GM21526 (cell line): Measurements from ENCODE around the gene PVALB.

Source experiments
- ATAC-seq: cut with Tn5 transposase; IDR thresholded peaks from one replicate; pipeline ENCODE4 v1.9.1; 2021; ENCODE audit warnings: moderate library complexity; ENCODE audit not compliant: unreplicated experiment, low FRiP score

The PVALB gene

GRCh38 chr22:36775964-36776669 lies 40.7 kb downstream of the PVALB start, which contains the start of gene IFT27:
Gene IFT27 (minus strand): TSS chr22:36776119. CDS start chr22:36775707, 412 bp downstream.
- peak; percentile 89 for ATAC-seq

- no peak for ATAC-seq
These were observed 41.3 kb downstream of the PVALB start for GRCh38 chr22:36775586-36775963.

GRCh38 chr22:36773935-36774334 lies 42.9 kb downstream of the PVALB start:
- ATAC-seq, result no peak

- no peak for ATAC-seq
These were observed 44.4 kb downstream of the PVALB start for GRCh38 chr22:36772451-36772850.

DNA sequence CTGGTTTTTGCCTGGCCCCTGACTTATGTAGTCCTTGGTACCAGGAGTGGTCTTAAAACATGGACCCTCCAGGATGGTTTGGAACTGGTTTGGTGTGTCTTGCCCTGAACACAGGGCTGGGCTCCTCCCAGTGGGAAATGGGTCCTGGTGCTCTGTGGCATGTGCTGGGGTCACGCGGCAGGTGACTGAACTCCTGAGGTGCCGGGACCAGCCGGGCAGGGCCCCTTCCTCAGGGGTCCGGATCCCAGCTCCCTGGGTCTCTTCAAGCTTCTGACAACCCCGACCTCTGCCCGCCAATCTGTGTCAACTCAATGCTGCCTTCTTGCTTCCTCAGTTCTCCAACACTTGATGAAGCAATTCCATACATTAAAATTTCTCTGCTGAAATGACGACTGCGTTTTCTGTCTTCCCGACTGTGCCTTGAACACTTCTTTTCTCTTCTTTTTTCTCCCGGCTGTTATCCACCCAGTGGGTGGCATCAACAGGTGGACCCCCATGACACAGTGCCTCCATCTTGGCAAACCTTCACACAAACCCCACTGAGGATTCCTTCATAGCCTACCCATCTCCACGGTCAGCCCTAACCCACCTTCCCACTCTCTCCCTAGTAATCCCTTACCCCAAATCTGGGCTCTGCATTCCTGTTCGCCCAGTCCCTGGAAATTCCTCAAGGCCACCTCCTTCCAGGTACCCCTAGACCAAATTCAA lies 45.3 kb downstream of the PVALB start:
- no peak for ATAC-seq

GRCh38 chr22:36770513-36771231 lies 46.2 kb downstream of the PVALB start:
- no peak for ATAC-seq

DNA sequence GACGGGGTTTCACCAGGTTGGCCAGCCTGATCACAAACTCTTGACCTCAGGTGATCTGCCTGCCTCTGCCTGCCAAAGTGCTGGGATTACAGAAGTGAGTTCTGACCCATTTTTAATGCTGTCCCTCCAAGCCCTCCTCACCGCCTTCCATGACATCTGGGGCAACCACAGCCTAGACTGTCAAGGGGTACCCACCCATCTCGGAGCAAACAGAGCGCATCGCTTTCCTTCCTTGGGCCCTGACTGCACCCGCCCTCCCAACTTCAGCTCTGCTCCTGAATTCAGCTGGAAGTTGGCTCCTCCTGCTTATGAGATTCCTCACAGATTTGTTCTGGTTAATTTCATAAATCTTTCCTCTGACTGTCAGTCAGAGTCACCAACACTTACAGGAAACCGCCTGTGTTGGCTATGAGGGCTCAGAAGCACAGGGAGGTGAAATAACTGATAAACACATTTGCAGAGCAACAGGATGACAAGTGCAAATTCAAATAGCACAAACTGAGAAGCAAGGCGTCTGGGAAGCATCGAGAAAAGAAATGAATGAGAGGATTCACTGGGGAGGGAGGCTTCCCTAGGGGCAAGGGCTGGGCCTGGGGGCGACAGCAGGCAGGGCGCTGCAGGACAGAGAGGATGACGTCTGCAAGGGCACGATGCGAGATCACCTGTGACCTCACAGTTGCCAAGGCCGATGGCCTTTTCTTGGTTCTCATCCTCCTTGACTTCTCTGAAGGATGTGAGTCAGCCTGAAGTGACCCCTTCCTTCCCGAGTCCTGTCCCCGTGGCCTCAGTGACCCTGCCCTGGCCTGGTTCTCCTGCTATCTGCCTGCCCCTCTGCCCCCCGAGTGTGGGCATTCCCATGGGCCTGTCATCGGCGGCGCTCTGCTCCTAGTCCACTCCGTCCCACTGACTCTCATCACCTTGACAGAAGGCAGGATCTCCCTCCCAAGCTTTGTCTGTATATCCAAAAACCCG lies 47.0 kb downstream of the PVALB start:
- ATAC-seq, result no peak

DNA sequence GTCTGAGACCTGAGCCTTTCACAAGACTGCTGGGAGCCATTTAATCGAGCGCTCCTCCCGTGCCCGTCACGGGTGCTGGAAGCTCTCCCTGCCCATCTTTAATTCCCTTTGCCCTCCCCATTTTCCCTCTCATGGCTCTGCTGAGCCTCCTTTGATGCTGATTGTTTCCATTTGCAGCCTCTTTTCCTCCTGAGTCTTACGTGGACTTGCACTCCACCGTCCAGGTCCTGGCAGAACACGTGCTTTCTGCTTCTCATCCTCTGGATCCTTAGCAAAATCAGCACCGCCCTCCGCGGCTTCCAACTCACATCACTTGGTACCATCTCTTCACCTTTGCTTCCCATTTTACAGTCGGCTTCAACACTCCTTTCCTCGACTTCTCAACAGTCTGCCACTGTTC lies 48.2 kb downstream of the PVALB start:
- no peak for ATAC-seq

- ATAC-seq, result no peak
These were observed 48.7 kb downstream of the PVALB start for GRCh38 chr22:36768141-36768540.

DNA sequence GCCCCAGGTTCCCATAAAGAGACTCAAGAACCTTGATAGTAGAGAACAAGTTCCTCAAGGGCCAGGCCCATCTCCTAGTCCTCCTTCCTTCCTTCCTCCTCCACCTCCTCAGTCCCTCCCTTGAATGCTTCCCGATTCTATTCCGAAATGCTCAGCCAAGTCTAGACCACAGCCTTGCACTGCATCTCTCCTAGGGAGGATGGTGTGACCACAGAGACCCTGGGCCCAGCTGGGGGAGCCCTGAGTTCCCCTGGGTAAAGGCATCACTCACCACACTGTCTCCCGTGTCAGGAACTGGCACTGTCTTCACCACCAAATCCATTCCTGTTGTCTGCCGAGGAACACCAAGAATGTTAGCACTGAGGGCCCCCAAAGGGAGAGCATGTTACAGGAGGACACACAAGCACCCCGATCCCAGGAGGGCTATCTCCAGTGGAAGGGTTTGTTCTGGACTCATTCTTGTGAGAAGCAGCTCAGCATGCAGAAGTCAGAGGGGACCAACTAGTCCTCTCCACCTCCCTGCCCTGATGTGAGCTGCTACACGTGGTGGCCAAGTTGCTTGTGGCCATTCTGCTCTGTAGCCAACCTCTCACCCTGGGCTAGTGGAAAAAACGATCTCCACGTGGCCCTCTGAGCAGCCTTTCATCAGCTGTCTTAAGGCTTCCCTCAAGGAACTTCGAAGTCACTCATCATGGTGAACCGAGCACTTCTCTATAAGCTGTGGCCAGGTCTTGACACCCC lies 49.6 kb downstream of the PVALB start:
- ATAC-seq, result no peak

GRCh38 chr22:36765943-36766450 lies 50.8 kb downstream of the PVALB start:
- no peak for ATAC-seq

- ATAC-seq, result no peak
These were observed 51.5 kb downstream of the PVALB start for GRCh38 chr22:36765131-36765942.

DNA sequence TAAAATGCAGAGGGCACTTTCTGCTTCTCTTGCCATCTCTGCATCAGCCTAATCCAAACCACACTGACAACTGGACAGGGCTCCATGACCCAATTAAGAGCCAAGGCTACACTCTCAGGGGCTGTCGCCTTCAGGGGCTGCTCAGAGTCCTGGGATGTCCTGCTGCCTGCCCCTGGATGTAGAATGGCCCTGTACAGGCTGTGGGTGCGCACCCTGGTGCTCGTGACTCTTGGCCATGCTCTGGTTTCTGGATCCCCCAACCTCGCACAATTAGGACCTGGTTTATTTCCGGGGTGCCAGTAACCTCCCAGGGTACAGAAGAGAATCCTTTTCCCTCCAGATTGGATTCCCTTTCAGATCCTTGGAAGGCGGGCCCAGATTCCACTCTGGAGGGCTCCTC lies 52.2 kb downstream of the PVALB start:
- no peak for ATAC-seq

GRCh38 chr22:36764060-36764459 lies 52.8 kb downstream of the PVALB start:
- no peak for ATAC-seq

GRCh38 chr22:36763576-36763975 lies 53.3 kb downstream of the PVALB start:
- ATAC-seq, result no peak

- ATAC-seq, result no peak
These were observed 54.1 kb downstream of the PVALB start for GRCh38 chr22:36762687-36763260.

GRCh38 chr22:36761553-36762240 lies 55.1 kb downstream of the PVALB start:
- ATAC-seq, result no peak

GRCh38 chr22:36760786-36761185 lies 56.0 kb downstream of the PVALB start:
- ATAC-seq, result no peak
